H9 (cell line): ENCODE data around the gene ZCCHC10. TPM values are rescaled to one million over a fixed set of nuclear protein-coding genes. Genes with fewer than 3 reads are reported as not detected.

Experiments used
- DNase-seq: peaks from one replicate; pipeline ENCODE4 v3.0.0-alpha.2; 2017
- H2AFZ ChIP-seq: one replicate; pipeline ENCODE4 v1.6.1; 2013; ENCODE audit warnings: mild to moderate bottlenecking, low read length, control low read depth, moderate library complexity
- H2AK5ac ChIP-seq: 2 replicates; pipeline ENCODE4 v1.6.1; 2013; ENCODE audit warnings: low read length, control low read depth, mixed read lengths; ENCODE audit not compliant: insufficient read length
- H2BK120ac ChIP-seq: one replicate; pipeline ENCODE4 v1.6.1; 2013; ENCODE audit warnings: low read depth, mild to moderate bottlenecking, low read length, control low read depth, inconsistent platforms; ENCODE audit not compliant: poor library complexity, severe bottlenecking
- H2BK12ac ChIP-seq: 2 replicates; pipeline ENCODE4 v1.6.1; 2013; ENCODE audit warnings: low read length, control low read depth, mixed read lengths, low read depth; ENCODE audit not compliant: insufficient read length
- H2BK15ac ChIP-seq: 2 replicates; pipeline ENCODE4 v1.6.1; 2013; ENCODE audit warnings: low read depth, low read length, control low read depth
- H2BK20ac ChIP-seq: one replicate; pipeline ENCODE4 v1.6.1; 2013; ENCODE audit warnings: low read depth, mild to moderate bottlenecking, low read length, control low read depth, inconsistent platforms; ENCODE audit not compliant: poor library complexity, severe bottlenecking
- H2BK5ac ChIP-seq: 2 replicates; pipeline ENCODE4 v1.6.1; 2013; ENCODE audit warnings: low read length, control low read depth, mixed read lengths; ENCODE audit not compliant: insufficient read length
- H3K14ac ChIP-seq: 2 replicates; pipeline ENCODE4 v1.6.1; 2013; ENCODE audit warnings: low read length, control low read depth; ENCODE audit not compliant: insufficient read depth
- H3K18ac ChIP-seq: 2 replicates; pipeline ENCODE4 v1.6.1; 2013; ENCODE audit warnings: low read depth, mild to moderate bottlenecking, mixed read lengths, low read length, control low read depth; ENCODE audit not compliant: insufficient read length
- H3K23ac ChIP-seq: 2 replicates; pipeline ENCODE4 v1.6.1; 2013; ENCODE audit warnings: low read length, control low read depth, mixed read lengths, low read depth; ENCODE audit not compliant: insufficient read length
- H3K23me2 ChIP-seq: 2 replicates; pipeline ENCODE4 v1.6.1; 2013; ENCODE audit warnings: low read depth, mild to moderate bottlenecking, mixed read lengths, low read length, control low read depth; ENCODE audit not compliant: insufficient read length, poor library complexity, severe bottlenecking
- H3K27ac ChIP-seq: 2 replicates; pipeline ENCODE4 v1.5.1; 2013; ENCODE audit warnings: low read length, control low read depth, mixed read lengths, low read depth; ENCODE audit not compliant: insufficient read length
- H3K27me3 ChIP-seq: 2 replicates; pipeline ENCODE4 v1.6.1; 2013; ENCODE audit warnings: low read length, control low read depth, inconsistent platforms; ENCODE audit not compliant: insufficient read depth
- H3K4ac ChIP-seq: 2 replicates; pipeline ENCODE4 v1.6.1; 2013; ENCODE audit warnings: low read depth, mild to moderate bottlenecking, control low read depth, inconsistent platforms, low read length, moderate library complexity
- H3K4me1 ChIP-seq: 2 replicates; pipeline ENCODE4 v1.6.1; 2013; ENCODE audit warnings: low read length, control low read depth, inconsistent platforms; ENCODE audit not compliant: insufficient read depth
- H3K4me2 ChIP-seq: 2 replicates; pipeline ENCODE4 v1.6.1; 2013; ENCODE audit warnings: low read length, control low read depth, mixed read lengths; ENCODE audit not compliant: insufficient read length, insufficient read depth
- H3K56ac ChIP-seq: 2 replicates; pipeline ENCODE4 v1.6.1; 2013; ENCODE audit warnings: low read depth, mild to moderate bottlenecking, mixed read lengths, low read length, control low read depth; ENCODE audit not compliant: insufficient read length
- H3K79me1 ChIP-seq: 2 replicates; pipeline ENCODE4 v1.6.1; 2013; ENCODE audit warnings: low read depth, mild to moderate bottlenecking, moderate library complexity, low read length, control low read depth, inconsistent platforms; ENCODE audit not compliant: insufficient read depth, poor library complexity, severe bottlenecking
- H3K79me2 ChIP-seq: 2 replicates; pipeline ENCODE4 v1.6.1; 2013; ENCODE audit warnings: low read length, control low read depth, inconsistent platforms; ENCODE audit not compliant: insufficient read depth
- H3K9ac ChIP-seq: 2 replicates; pipeline ENCODE4 v1.6.1; 2013; ENCODE audit warnings: low read length, control low read depth, mixed read lengths; ENCODE audit not compliant: insufficient read length; ENCODE audit errors: extremely low read depth
- H3K9me3 ChIP-seq: one replicate; pipeline ENCODE4 v1.6.1; 2013; ENCODE audit warnings: low read depth, low read length, inconsistent platforms; ENCODE audit not compliant: control insufficient read depth
- H3T11ph ChIP-seq: one replicate; pipeline ENCODE4 v1.6.1; 2013; ENCODE audit warnings: mild to moderate bottlenecking, low read length, control low read depth, inconsistent platforms
- H4K20me1 ChIP-seq: one replicate; pipeline ENCODE4 v1.6.1; 2013; ENCODE audit not compliant: control insufficient read depth, insufficient read length, insufficient read depth
- H4K5ac ChIP-seq: 2 replicates; pipeline ENCODE4 v1.6.1; 2013; ENCODE audit warnings: low read depth, mild to moderate bottlenecking, mixed read lengths, low read length, control low read depth; ENCODE audit not compliant: insufficient read length
- H4K8ac ChIP-seq: replicated peaks from 2 replicates; pipeline ENCODE4 v1.6.1; 2013; ENCODE audit warnings: low read length, control low read depth, mixed read lengths, low read depth; ENCODE audit not compliant: insufficient read length
- H4K91ac ChIP-seq: 2 replicates; pipeline ENCODE4 v1.6.1; 2013; ENCODE audit warnings: low read depth, mild to moderate bottlenecking, moderate library complexity, mixed read lengths, low read length, control low read depth; ENCODE audit not compliant: insufficient read length
- H3K27ac Mint-ChIP-seq, 3 experiments: 2 replicates in 2 of 3; 3 replicates in 1 of 3; pipeline ENCODE4 v1.8.0; 2020 to 2021; ENCODE audit warnings: mixed read lengths in 3 of 3, mild to moderate bottlenecking in 1 of 3, moderate library complexity in 1 of 3
- H3K27me3 Mint-ChIP-seq: 2 replicates; pipeline ENCODE4 v1.8.0; 2021; ENCODE audit warnings: low read depth, mild to moderate bottlenecking, moderate library complexity, mixed read lengths
- H3K36me3 Mint-ChIP-seq, 3 experiments: 2 replicates in 2 of 3; 3 replicates in 1 of 3; pipeline ENCODE4 v1.8.0; 2020 to 2021; ENCODE audit warnings: low read depth in 3 of 3, mixed read lengths in 3 of 3; ENCODE audit not compliant: insufficient read depth in 1 of 3
- H3K4me1 Mint-ChIP-seq, 2 experiments: 2 replicates each; pipeline ENCODE4 v1.8.0; 2020; ENCODE audit warnings: mixed read lengths in 2 of 2
- H3K4me3 Mint-ChIP-seq, 2 experiments: 2 replicates in 1 of 2; 3 replicates in 1 of 2; pipeline ENCODE4 v1.8.0; 2020 to 2021; ENCODE audit warnings: mild to moderate bottlenecking in 2 of 2, mixed read lengths in 2 of 2, moderate library complexity in 1 of 2
- H3K9me3 Mint-ChIP-seq, 2 experiments: 2 replicates in 1 of 2; 3 replicates in 1 of 2; pipeline ENCODE4 v1.8.0; 2020; ENCODE audit warnings: mild to moderate bottlenecking in 2 of 2, mixed read lengths in 2 of 2, moderate library complexity in 1 of 2
- CTCF ChIP-seq: fragments of 200-600 bp; sonication (generic); conservative IDR thresholded peaks from 3 replicates; pipeline ENCODE4 v1.8.0; 2021; ENCODE audit warnings: antibody characterized with exemption, mild to moderate bottlenecking
- WGBS: extraction: QIAGEN DNeasy Blood & Tissue Kit; methylation state at CpG from one replicate; pipeline ENCODE4 v1.1.7; 2013; ENCODE audit warnings: missing lambda C conversion rate, low lambda C conversion rate, mixed read lengths; ENCODE audit not compliant: insufficient read length; ENCODE audit errors: extremely low coverage; 5-methylcytosine and 5-hydroxymethylcytosine counted together
- total RNA-seq: library from RNA; stranded (reverse); gene quantifications from 2 replicates; pipeline ENCODE4 v1.2.1, GENCODE V29; 2021

Gene ZCCHC10
- total RNA-seq, 1 experiment from 2014 or later = 34.0 TPM

GRCh38 chr5:133075572-133076536 lies 49.5 kb upstream of the ZCCHC10 start:
- Histone ChIP-seq H3K4ac (no peak overlapping the region), H3K23me2 (peaks cover 2% of the 10 kb centered on the region), H2BK20ac (no peak overlapping the region), H3K79me1 (peaks cover under 1% of the 10 kb centered on the region), H4K5ac (no peak overlapping the region), H4K91ac (no peak overlapping the region), H2BK15ac (no peak overlapping the region), H3K27me3 (no peaks in the 10 kb centered on the region), H2AFZ (no peak overlapping the region), H3K18ac (no peak overlapping the region), H4K8ac (no peak overlapping the region), H3K56ac (no peak overlapping the region), H3K79me2 (peaks cover 19% of the 10 kb centered on the region; the same call in 1 of the 2 replicates), H3K9me3 (no peaks in the 10 kb centered on the region), H3K4me2 (no peak overlapping the region), H3K9ac (no peak overlapping the region), H2AK5ac (no peak overlapping the region), H3K14ac (no peak overlapping the region), H2BK12ac (no peak overlapping the region), H3K23ac (no peak overlapping the region), H3K4me1 (peaks cover 2% of the 10 kb centered on the region; the same call in 1 of the 2 replicates), H2BK5ac (no peak overlapping the region), H2BK120ac (no peak overlapping the region), H4K20me1 (no peaks in the 10 kb centered on the region), H3K27ac (no peak overlapping the region), H3T11ph (no peak overlapping the region)
- peaks cover 13 to 14% of the 10 kb centered on the region in 2 experiments for H3K4me1 Mint-ChIP-seq
- H3K27me3 Mint-ChIP-seq = no peaks in the 10 kb centered on the region
- no peaks in the 10 kb centered on the region for H3K9me3 Mint-ChIP-seq
- H3K36me3 Mint-ChIP-seq = peaks cover 44 to 88% (median 76%) of the 10 kb centered on the region in 3 experiments; a peak in 6 of 7 replicates
- no peak for DNase-seq
- no peak overlapping the region for H3K4me3 Mint-ChIP-seq
- no peak for TF ChIP-seq CTCF
- WGBS = no CpG with 5 or more reads among the region's 7 CpGs
- H3K27ac Mint-ChIP-seq = no peak overlapping the region
